ENCODE measurements around the gene TSPAN16. TPM values are rescaled to one million over a fixed set of nuclear protein-coding genes. Genes with fewer than 3 reads are reported as not detected.
"Not testable (repeated sequence)": the region's sequence is repeated elsewhere in the genome, so short reads cannot be mapped to it uniquely, and the experiment has no call there.

TSPAN16 gene
- total RNA-seq, 1 experiment from 2014 or later = not detected

DNA sequence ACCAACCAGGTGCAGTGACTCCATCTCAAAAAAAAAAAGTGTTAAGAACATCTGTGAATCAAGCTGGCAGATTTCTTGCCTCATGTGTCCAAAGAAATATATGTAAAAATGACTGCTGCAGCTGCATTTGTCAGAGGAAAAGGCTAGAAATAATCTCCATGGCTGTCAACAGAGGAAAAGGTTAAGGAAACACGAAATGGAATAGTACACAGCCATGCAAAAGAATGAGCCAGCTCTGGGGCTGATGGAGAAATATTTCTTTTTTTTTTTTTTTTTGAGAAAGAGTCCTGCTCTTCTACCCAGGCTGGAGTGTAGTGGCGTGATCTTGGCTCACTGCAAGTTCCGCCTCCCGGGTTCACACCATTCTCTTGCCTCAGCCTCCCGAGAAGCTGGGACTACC, 36.9 kb downstream of the TSPAN16 start (continued):
- TF ChIP-seq, protein P1, sequence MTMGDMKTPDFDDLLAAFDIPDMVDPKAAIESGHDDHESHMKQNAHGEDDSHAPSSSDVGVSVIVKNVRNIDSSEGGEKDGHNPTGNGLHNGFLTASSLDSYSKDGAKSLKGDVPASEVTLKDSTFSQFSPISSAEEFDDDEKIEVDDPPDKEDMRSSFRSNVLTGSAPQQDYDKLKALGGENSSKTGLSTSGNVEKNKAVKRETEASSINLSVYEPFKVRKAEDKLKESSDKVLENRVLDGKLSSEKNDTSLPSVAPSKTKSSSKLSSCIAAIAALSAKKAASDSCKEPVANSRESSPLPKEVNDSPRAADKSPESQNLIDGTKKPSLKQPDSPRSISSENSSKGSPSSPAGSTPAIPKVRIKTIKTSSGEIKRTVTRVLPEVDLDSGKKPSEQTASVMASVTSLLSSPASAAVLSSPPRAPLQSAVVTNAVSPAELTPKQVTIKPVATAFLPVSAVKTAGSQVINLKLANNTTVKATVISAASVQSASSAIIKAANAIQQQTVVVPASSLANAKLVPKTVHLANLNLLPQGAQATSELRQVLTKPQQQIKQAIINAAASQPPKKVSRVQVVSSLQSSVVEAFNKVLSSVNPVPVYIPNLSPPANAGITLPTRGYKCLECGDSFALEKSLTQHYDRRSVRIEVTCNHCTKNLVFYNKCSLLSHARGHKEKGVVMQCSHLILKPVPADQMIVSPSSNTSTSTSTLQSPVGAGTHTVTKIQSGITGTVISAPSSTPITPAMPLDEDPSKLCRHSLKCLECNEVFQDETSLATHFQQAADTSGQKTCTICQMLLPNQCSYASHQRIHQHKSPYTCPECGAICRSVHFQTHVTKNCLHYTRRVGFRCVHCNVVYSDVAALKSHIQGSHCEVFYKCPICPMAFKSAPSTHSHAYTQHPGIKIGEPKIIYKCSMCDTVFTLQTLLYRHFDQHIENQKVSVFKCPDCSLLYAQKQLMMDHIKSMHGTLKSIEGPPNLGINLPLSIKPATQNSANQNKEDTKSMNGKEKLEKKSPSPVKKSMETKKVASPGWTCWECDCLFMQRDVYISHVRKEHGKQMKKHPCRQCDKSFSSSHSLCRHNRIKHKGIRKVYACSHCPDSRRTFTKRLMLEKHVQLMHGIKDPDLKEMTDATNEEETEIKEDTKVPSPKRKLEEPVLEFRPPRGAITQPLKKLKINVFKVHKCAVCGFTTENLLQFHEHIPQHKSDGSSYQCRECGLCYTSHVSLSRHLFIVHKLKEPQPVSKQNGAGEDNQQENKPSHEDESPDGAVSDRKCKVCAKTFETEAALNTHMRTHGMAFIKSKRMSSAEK (CRISPR knock-in tag; IDR thresholded peaks at IDR 0.05; ENCODE audit: borderline replicate concordance) = no peak

DNA sequence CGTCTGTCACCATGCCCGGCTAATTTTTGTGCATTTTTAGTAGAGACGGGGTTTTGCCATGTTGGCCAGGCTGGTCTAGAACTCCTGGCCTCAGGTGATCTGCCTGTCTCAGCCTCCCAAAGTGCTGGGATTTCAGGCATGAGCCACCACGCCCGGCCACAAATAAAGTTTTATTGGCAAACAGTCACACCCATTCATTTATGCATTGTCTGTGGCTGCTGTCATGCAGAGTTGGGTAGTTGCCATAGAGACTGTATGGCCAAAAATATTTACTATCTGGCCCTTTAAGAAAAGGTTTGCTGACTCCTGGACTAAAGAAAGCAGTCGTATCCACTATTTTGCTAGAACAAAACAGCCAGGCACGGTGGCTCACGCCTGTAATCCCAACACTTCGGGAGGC, 37.9 kb downstream of the TSPAN16 start:
- H3K27ac Mint-ChIP-seq; H3K27me3 Mint-ChIP-seq (ENCODE audit: low read depth); H3K9me3 Mint-ChIP-seq; DNase-seq (ENCODE audit: low spot score); H3K4me3 Mint-ChIP-seq; H3K4me1 Mint-ChIP-seq; POLR2A ChIA-PET; ATAC-seq; CTCF ChIA-PET: not testable (repeated sequence)
- peaks cover 21% of the 10 kb centered on the region for H3K36me3 Mint-ChIP-seq

DNA sequence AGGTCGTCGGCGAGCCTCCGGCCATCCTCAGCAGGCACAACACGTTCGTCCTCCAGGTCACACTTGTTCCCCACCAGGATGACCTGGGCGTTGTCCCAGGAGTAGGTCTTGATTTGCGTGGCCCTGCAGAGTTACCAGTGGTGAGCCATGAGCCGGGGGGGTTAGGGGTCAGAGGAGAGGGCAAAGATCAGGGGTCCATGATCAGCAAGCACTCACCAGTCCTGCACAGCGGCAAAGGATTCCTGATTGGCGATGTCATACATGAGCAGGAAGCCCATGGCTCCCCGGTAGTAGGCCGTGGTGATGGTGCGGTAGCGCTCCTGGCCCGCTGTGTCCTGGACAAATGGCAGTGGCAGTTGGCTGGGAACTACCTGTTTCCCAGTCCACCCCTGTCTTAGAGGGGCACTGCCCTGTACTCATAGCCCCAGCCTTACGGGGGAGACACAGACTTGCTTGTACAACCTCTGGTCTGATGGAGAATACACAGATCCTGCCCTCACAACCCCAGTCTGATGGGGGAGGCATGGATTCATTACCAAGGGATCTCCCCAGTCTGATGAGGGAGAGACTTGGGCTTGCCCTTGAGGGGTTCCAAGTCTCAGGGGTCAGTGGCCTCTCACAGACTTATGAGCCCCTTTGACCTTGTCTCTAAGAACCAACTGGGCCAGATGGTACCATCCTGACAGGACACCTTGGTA, 39.6 kb downstream of the TSPAN16 start:
- ChIA-PET POLR2A (no interaction called here), CTCF (interaction anchor here (1.2 kb wide), 1 partner anchor 42 kb away, joined by 3 read pairs; no protein-coding TSS in a partner anchor)
- Mint-ChIP-seq H3K27ac (no peak overlapping the region), H3K4me1 (peaks cover 7% of the 10 kb centered on the region), H3K4me3 (no peak overlapping the region), H3K9me3 (no peaks in the 10 kb centered on the region), H3K27me3 (ENCODE audit: low read depth) (no peaks in the 10 kb centered on the region), H3K36me3 (peaks cover 21% of the 10 kb centered on the region)
- DNase-seq (ENCODE audit: low spot score) (no peak), ATAC-seq (no peak)
- TF ChIP-seq, protein P2, sequence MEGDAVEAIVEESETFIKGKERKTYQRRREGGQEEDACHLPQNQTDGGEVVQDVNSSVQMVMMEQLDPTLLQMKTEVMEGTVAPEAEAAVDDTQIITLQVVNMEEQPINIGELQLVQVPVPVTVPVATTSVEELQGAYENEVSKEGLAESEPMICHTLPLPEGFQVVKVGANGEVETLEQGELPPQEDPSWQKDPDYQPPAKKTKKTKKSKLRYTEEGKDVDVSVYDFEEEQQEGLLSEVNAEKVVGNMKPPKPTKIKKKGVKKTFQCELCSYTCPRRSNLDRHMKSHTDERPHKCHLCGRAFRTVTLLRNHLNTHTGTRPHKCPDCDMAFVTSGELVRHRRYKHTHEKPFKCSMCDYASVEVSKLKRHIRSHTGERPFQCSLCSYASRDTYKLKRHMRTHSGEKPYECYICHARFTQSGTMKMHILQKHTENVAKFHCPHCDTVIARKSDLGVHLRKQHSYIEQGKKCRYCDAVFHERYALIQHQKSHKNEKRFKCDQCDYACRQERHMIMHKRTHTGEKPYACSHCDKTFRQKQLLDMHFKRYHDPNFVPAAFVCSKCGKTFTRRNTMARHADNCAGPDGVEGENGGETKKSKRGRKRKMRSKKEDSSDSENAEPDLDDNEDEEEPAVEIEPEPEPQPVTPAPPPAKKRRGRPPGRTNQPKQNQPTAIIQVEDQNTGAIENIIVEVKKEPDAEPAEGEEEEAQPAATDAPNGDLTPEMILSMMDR (IDR thresholded peaks at IDR 0.05) = no peak
- TF ChIP-seq, protein P3, sequence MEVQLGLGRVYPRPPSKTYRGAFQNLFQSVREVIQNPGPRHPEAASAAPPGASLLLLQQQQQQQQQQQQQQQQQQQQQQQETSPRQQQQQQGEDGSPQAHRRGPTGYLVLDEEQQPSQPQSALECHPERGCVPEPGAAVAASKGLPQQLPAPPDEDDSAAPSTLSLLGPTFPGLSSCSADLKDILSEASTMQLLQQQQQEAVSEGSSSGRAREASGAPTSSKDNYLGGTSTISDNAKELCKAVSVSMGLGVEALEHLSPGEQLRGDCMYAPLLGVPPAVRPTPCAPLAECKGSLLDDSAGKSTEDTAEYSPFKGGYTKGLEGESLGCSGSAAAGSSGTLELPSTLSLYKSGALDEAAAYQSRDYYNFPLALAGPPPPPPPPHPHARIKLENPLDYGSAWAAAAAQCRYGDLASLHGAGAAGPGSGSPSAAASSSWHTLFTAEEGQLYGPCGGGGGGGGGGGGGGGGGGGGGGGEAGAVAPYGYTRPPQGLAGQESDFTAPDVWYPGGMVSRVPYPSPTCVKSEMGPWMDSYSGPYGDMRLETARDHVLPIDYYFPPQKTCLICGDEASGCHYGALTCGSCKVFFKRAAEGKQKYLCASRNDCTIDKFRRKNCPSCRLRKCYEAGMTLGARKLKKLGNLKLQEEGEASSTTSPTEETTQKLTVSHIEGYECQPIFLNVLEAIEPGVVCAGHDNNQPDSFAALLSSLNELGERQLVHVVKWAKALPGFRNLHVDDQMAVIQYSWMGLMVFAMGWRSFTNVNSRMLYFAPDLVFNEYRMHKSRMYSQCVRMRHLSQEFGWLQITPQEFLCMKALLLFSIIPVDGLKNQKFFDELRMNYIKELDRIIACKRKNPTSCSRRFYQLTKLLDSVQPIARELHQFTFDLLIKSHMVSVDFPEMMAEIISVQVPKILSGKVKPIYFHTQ (CRISPR knock-in tag; IDR thresholded peaks at IDR 0.05) = no peak
- no peak for TF ChIP-seq MYBL2 (CRISPR knock-in tag; IDR thresholded peaks at IDR 0.05)
- TF ChIP-seq, protein P4, sequence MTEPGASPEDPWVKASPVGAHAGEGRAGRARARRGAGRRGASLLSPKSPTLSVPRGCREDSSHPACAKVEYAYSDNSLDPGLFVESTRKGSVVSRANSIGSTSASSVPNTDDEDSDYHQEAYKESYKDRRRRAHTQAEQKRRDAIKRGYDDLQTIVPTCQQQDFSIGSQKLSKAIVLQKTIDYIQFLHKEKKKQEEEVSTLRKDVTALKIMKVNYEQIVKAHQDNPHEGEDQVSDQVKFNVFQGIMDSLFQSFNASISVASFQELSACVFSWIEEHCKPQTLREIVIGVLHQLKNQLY (CRISPR knock-in tag; IDR thresholded peaks at IDR 0.05) = no peak
- TF ChIP-seq, protein P1 (CRISPR knock-in tag; IDR thresholded peaks at IDR 0.05; ENCODE audit: borderline replicate concordance) = no peak
- no peak for TF ChIP-seq ZBTB21 (CRISPR knock-in tag; IDR thresholded peaks at IDR 0.05; ENCODE audit: borderline replicate concordance)
- no peak for TF ChIP-seq JAZF1 (CRISPR knock-in tag; IDR thresholded peaks at IDR 0.05)
- no peak for TF ChIP-seq RORB (CRISPR knock-in tag; IDR thresholded peaks at IDR 0.05)
- no peak for TF ChIP-seq FOXJ3 (CRISPR knock-in tag; IDR thresholded peaks at IDR 0.05; ENCODE audit: borderline replicate concordance)
- TF ChIP-seq JUN (CRISPR knock-in tag; IDR thresholded peaks at IDR 0.05) = no peak
- TF ChIP-seq NFYB (CRISPR knock-in tag; conservative IDR thresholded peaks at IDR 0.05; ENCODE audit: low read depth) = no peak
- TF ChIP-seq NR3C1 (CRISPR knock-in tag; conservative IDR thresholded peaks at IDR 0.05; ENCODE audit: low read depth) = no peak
- TF ChIP-seq, protein P5, sequence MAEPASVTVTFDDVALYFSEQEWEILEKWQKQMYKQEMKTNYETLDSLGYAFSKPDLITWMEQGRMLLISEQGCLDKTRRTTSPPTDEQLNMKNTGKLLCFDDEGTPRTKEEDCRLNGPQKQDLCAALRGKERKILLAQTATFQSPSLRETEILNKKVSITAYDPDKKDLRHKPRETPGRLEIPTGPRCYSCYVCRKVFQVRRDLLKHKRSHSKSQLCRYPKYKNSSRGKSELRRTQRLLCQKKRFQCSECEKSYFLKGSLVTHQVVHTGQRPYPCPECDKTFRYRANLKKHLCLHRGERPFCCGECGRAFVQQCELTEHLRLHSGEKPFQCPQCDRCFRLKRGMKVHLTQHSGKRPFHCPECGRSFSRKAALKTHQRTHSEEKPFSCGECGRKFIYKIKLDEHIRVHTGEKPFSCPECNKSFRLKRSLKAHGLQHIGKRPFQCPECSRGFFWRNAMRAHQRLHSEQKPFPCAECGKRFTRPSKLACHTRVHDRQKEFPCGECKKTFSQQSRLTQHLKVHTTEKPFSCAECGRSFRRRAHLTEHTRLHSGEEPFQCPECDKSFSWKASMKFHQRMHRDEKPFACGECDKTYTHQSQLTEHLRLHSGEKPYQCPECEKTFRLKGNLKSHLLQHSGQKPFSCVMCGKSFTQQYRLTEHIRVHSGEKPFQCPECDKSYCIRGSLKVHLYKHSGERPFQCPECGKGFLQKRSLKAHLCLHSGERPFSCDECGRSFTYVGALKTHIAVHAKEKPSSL (CRISPR knock-in tag; conservative IDR thresholded peaks at IDR 0.05) = no peak
- TF ChIP-seq EMX1 (CRISPR knock-in tag; IDR thresholded peaks at IDR 0.05) = no peak

All from WTC11 (cell line).